A673 (cell line): ENCODE results near the gene SLC22A7. TPM values are rescaled to one million over a fixed set of nuclear protein-coding genes. Genes with fewer than 3 reads are reported as not detected.

Experiments
- BruUV-seq: library from RNA; stranded (reverse); fragments of 400-500 nt; replicated peaks from 2 replicates; lab custom pipeline; 2021; lab: Mats Ljungman, UMichigan
- CTCF ChIA-PET: fragments of 300-600 bp; sonication (Branson Sonifier 250); formaldehyde crosslinking; loops from one replicate; lab custom pipeline; 2022; ENCODE audit warnings: antibody characterized with exemption; lab: Charles Lee
- POLR2A ChIA-PET: fragments of 300-600 bp; sonication (Branson Sonifier 250); formaldehyde crosslinking; loops from one replicate; lab custom pipeline; 2022; ENCODE audit warnings: antibody characterized with exemption; ENCODE audit not compliant: low non-redundant PET; lab: Charles Lee
- DNase-seq: peaks from one replicate; pipeline ENCODE4 v3.0.0-alpha.2; 2015; ENCODE audit warnings: low spot score
- H3K27ac ChIP-seq: fragments of 200-600 bp; sonication (generic); 2 replicates; pipeline ENCODE4 v1.5.1; 2016; ENCODE audit warnings: mixed run types, low read depth, mild to moderate bottlenecking, mixed read lengths, antibody characterized with exemption, low read length; ENCODE audit not compliant: poor library complexity, severe bottlenecking
- H3K27me3 ChIP-seq: fragments of 200-600 bp; sonication (generic); replicated peaks from 2 replicates; pipeline ENCODE4 v1.6.1; 2017; ENCODE audit warnings: mixed run types, low read depth, mild to moderate bottlenecking, mixed read lengths, antibody characterized with exemption, low read length; ENCODE audit not compliant: insufficient read depth, poor library complexity
- H3K36me3 ChIP-seq: fragments of 200-600 bp; sonication (generic); 2 replicates; pipeline ENCODE4 v1.6.1; 2016; ENCODE audit warnings: mixed run types, mild to moderate bottlenecking, mixed read lengths, antibody characterized with exemption, low read length; ENCODE audit not compliant: insufficient read depth, poor library complexity, severe bottlenecking
- H3K4me1 ChIP-seq: fragments of 200-600 bp; sonication (generic); 2 replicates; pipeline ENCODE4 v1.6.1; 2017; ENCODE audit warnings: mixed run types, mild to moderate bottlenecking, mixed read lengths, antibody characterized with exemption, low read length; ENCODE audit not compliant: insufficient read depth, poor library complexity, severe bottlenecking
- H3K4me3 ChIP-seq: fragments of 200-600 bp; sonication (generic); 2 replicates; pipeline ENCODE4 v1.5.1; 2016; ENCODE audit warnings: low read depth, mixed run types, mild to moderate bottlenecking, mixed read lengths, low read length; ENCODE audit not compliant: poor library complexity, severe bottlenecking
- H3K9me3 ChIP-seq: fragments of 200-600 bp; sonication (generic); 2 replicates; pipeline ENCODE4 v1.6.1; 2016; ENCODE audit warnings: mixed run types, low read depth, mild to moderate bottlenecking, mixed read lengths, antibody characterized with exemption, low read length; ENCODE audit not compliant: poor library complexity, severe bottlenecking
- EZH2 ChIP-seq: fragments of 200-600 bp; sonication (generic); IDR thresholded peaks from 2 replicates; pipeline ENCODE4 v1.6.1; 2017; ENCODE audit warnings: borderline replicate concordance, low read depth, mild to moderate bottlenecking, mixed read lengths, antibody characterized with exemption, low read length; ENCODE audit not compliant: poor library complexity, severe bottlenecking
- intact Hi-C: fragments of 100-400 bp; cut with micrococcal nuclease; formaldehyde crosslinking; loops from one replicate; pipeline ENCODE4 v1.10.0; 2022; ENCODE audit not compliant: unreplicated experiment
- total RNA-seq: library from RNA; stranded (reverse); gene quantifications from 2 replicates; pipeline ENCODE4 v1.2.3, GENCODE V29; 2021
- TF ChIP-seq, protein P1 (sequence below): fragments of 300-800, 200-600 bp; sonication (generic); conservative IDR thresholded peaks from 2 replicates; pipeline ENCODE4 v1.5.1; 2017; ENCODE audit warnings: low read depth, mild to moderate bottlenecking, antibody characterized with exemption, low read length, moderate library complexity, mixed read lengths

Gene SLC22A7
- total RNA-seq, 1 experiment from 2014 or later, result not detected

DNA sequence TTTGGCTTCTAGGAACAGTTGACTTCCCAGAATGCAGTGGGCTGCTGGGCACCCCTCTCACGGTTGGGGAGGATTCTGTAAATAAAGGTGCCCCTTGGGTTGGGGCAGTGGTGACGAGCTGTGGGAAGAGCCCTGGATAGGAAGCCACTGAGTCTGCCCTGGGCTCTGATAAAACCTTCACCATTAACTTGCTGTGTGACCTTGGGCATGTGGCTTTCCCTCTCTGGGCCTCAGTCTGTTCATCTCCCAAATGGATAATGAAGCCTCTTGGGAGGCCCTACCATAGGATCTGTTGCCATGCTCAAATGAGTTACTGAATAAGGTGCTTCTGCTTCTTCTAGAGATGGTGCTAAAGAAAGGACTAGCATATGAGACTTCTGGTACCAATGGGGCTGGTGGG, 6.8 kb downstream of the SLC22A7 start:
- intact Hi-C loops, result no loop called here
- DNase-seq, result no peak
- no peak overlapping the region for H3K4me3 ChIP-seq
- CTCF ChIA-PET, result no interaction called here
- no peak overlapping the region for H3K27ac ChIP-seq
- H3K36me3 ChIP-seq, result no peaks in the 10 kb centered on the region
- TF ChIP-seq, protein P1, sequence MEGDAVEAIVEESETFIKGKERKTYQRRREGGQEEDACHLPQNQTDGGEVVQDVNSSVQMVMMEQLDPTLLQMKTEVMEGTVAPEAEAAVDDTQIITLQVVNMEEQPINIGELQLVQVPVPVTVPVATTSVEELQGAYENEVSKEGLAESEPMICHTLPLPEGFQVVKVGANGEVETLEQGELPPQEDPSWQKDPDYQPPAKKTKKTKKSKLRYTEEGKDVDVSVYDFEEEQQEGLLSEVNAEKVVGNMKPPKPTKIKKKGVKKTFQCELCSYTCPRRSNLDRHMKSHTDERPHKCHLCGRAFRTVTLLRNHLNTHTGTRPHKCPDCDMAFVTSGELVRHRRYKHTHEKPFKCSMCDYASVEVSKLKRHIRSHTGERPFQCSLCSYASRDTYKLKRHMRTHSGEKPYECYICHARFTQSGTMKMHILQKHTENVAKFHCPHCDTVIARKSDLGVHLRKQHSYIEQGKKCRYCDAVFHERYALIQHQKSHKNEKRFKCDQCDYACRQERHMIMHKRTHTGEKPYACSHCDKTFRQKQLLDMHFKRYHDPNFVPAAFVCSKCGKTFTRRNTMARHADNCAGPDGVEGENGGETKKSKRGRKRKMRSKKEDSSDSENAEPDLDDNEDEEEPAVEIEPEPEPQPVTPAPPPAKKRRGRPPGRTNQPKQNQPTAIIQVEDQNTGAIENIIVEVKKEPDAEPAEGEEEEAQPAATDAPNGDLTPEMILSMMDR, result no peak
- TF ChIP-seq EZH2, result no peak
- no peaks in the 10 kb centered on the region for H3K9me3 ChIP-seq
- BruUV-seq, result no TSS peak
- H3K4me1 ChIP-seq, result no peaks in the 10 kb centered on the region
- POLR2A ChIA-PET, result no interaction called here
- no peaks in the 10 kb centered on the region for H3K27me3 ChIP-seq

DNA sequence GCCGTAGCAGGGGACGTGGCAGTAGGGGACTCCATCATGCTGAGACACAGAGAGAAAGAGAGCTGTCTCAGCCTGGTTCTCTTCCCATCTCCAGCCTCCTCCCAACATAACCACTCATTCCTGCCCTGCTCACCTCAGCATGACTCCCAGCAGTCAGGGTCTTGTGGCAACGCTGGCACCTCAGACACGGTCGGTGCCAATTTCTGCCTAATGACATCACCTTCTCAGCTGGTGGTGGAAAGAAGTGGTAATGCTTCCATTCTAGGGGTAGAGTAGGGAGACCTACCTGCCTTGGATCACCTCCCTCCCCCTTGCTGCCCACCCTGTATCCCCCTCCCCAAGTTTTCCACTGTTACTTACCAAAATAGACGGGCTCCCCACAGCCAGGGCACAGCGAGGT, 8.0 kb downstream of the SLC22A7 start:
- no peak overlapping the region for H3K4me3 ChIP-seq
- DNase-seq, result no peak
- ChIA-PET POLR2A (no interaction called here), CTCF (no interaction called here)
- H3K4me1 ChIP-seq, result no peaks in the 10 kb centered on the region
- TF ChIP-seq, protein P1, result no peak
- no peak for TF ChIP-seq EZH2
- H3K27me3 ChIP-seq, result no peaks in the 10 kb centered on the region
- no peak overlapping the region for H3K27ac ChIP-seq
- no TSS peak for BruUV-seq
- no peaks in the 10 kb centered on the region for H3K36me3 ChIP-seq
- intact Hi-C loops, result no loop called here
- no peaks in the 10 kb centered on the region for H3K9me3 ChIP-seq

DNA sequence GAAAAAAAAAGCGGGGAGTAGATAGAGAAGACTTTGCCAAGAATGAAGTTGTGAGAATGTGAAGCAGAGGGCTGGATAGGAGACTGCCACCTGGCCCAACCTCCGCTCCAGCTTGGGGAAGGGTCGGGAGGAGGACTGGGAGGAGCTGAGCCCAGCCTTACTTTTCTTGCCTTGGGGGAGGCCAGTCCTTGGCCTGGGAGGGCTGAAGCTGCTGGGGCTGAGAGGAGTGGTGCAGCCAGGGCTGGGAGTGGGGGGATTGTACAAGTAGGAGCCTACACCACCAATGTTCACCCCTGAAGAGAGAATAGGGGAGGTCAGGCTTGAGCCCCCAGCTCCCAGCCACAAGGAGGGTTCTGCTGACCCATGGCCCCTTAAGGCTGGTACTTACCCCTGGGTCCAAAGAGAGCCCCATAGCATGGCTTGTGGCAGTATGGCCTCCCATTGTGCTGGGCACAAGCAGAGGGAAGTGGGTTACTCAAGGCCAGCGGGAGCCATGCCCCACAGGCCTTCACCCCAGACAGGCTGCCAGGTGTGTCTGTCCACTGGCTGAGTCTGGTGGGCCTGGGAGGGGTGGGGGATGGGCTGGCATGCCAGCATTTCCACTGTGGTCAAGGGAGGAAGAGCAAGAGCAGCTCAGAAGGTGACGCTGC, 9.5 kb downstream of the SLC22A7 start:
- H3K36me3 ChIP-seq, result no peaks in the 10 kb centered on the region
- intact Hi-C loops, result no loop called here
- no peak overlapping the region for H3K27ac ChIP-seq
- ChIA-PET POLR2A (no interaction called here), CTCF (interaction anchor here (0.5 kb wide), 1 partner anchor 12 kb away, joined by 4 read pairs; no protein-coding TSS in a partner anchor)
- no TSS peak for BruUV-seq
- H3K4me1 ChIP-seq, result no peaks in the 10 kb centered on the region
- no peak overlapping the region for H3K4me3 ChIP-seq
- TF ChIP-seq EZH2, result no peak
- TF ChIP-seq, protein P1, result no peak
- H3K9me3 ChIP-seq, result no peaks in the 10 kb centered on the region
- DNase-seq, result no peak
- no peaks in the 10 kb centered on the region for H3K27me3 ChIP-seq
